Measurements from ENCODE around the gene C3orf49. TPM values are rescaled to one million over a fixed set of nuclear protein-coding genes. Genes with fewer than 3 reads are reported as not detected.
A peak's percentile ranks its signal among the peaks of the same experiment; 100 is the strongest.

C3orf49 gene
- total RNA-seq, 1 donor from 2014 or later, result not detected

- TF ChIP-seq EZH2 (IDR thresholded peaks at IDR 0.05), result no peak
- no peak for TF ChIP-seq EZH2phosphoT487 (IDR thresholded peaks at IDR 0.05)
- no peak for TF ChIP-seq CTCF (IDR thresholded peaks at IDR 0.05)
- peaks cover 33% of the 10 kb centered on the region for H3K4me1 Mint-ChIP-seq
- peak overlapping the region; percentile 4 for H3K27ac Mint-ChIP-seq
- H3K79me2 ChIP-seq (ENCODE audit: low read depth), result no peaks in the 10 kb centered on the region
- no peaks in the 10 kb centered on the region for H4K20me1 ChIP-seq (ENCODE audit: low read depth)
- H3K9me3 ChIP-seq (ENCODE audit: low read depth), result no peaks in the 10 kb centered on the region
- H3K4me1 ChIP-seq, result peaks cover 18% of the 10 kb centered on the region
- H3K9ac ChIP-seq, result no peak overlapping the region
- peaks cover 3% of the 10 kb centered on the region for H3K36me3 Mint-ChIP-seq
- no peaks in the 10 kb centered on the region for H3K36me3 ChIP-seq
- H3K9me3 Mint-ChIP-seq, result no peaks in the 10 kb centered on the region
- H3K4me2 ChIP-seq, result no peak overlapping the region
- DNase-seq (ENCODE audit: low spot score), result no peak
- no peak overlapping the region for H3K4me3 Mint-ChIP-seq
- H3K27ac ChIP-seq, result no peak overlapping the region
- peaks cover 3% of the 10 kb centered on the region for H3K27me3 Mint-ChIP-seq (ENCODE audit: insufficient read depth, low read depth)
- no peak overlapping the region for H3K4me3 ChIP-seq
- no peak overlapping the region for H2AFZ ChIP-seq (replicated peaks)
- H3F3A ChIP-seq (ENCODE audit: low read depth), result no peaks in the 10 kb centered on the region
- no peaks in the 10 kb centered on the region for H3K27me3 ChIP-seq
Measured at GRCh38 chr3:63817225-63817624, 1.9 kb upstream of the C3orf49 start.

- Histone ChIP-seq H3K9me3 (ENCODE audit: low read depth) (no peaks in the 10 kb centered on the region), H4K20me1 (ENCODE audit: low read depth) (no peaks in the 10 kb centered on the region), H3K36me3 (no peaks in the 10 kb centered on the region), H3K27me3 (no peaks in the 10 kb centered on the region), H3K27ac (no peak overlapping the region), H3K4me1 (peaks cover 13% of the 10 kb centered on the region), H3F3A (ENCODE audit: low read depth) (no peaks in the 10 kb centered on the region), H3K79me2 (ENCODE audit: low read depth) (no peaks in the 10 kb centered on the region), H3K9ac (no peak overlapping the region), H3K4me3 (no peak overlapping the region), H3K4me2 (no peak overlapping the region), H2AFZ (replicated peaks) (no peak overlapping the region)
- Mint-ChIP-seq H3K4me1 (peaks cover 27% of the 10 kb centered on the region), H3K4me3 (no peak overlapping the region), H3K9me3 (no peaks in the 10 kb centered on the region), H3K27me3 (ENCODE audit: insufficient read depth, low read depth) (no peaks in the 10 kb centered on the region), H3K27ac (no peak overlapping the region), H3K36me3 (peaks cover 3% of the 10 kb centered on the region)
- TF ChIP-seq EZH2 (IDR thresholded peaks at IDR 0.05) (no peak), CTCF (IDR thresholded peaks at IDR 0.05) (peak; percentile 93)
- peak; percentile 82 for DNase-seq (ENCODE audit: low spot score)
Measured at GRCh38 chr3:63818282-63819150, 583 bp upstream of the C3orf49 start.

- H3K4me2 ChIP-seq, result no peak overlapping the region
- H3K4me3 ChIP-seq, result no peak overlapping the region
- peaks cover 2% of the 10 kb centered on the region for H3K27me3 Mint-ChIP-seq (ENCODE audit: insufficient read depth, low read depth)
- no peak overlapping the region for H3K27ac Mint-ChIP-seq
- no peaks in the 10 kb centered on the region for H3K79me2 ChIP-seq (ENCODE audit: low read depth)
- no peaks in the 10 kb centered on the region for H3K27me3 ChIP-seq
- peaks cover 6% of the 10 kb centered on the region for H3K36me3 Mint-ChIP-seq
- no peaks in the 10 kb centered on the region for H3K36me3 ChIP-seq
- H3K9me3 Mint-ChIP-seq, result no peaks in the 10 kb centered on the region
- no peak overlapping the region for H2AFZ ChIP-seq (replicated peaks)
- no peaks in the 10 kb centered on the region for H3F3A ChIP-seq (ENCODE audit: low read depth)
- no peak overlapping the region for H3K27ac ChIP-seq
- peaks cover 6% of the 10 kb centered on the region for H3K4me1 ChIP-seq
- no peaks in the 10 kb centered on the region for H3K9me3 ChIP-seq (ENCODE audit: low read depth)
- TF ChIP-seq CTCF (IDR thresholded peaks at IDR 0.05) (no peak), EZH2 (IDR thresholded peaks at IDR 0.05) (no peak), EZH2phosphoT487 (IDR thresholded peaks at IDR 0.05) (no peak)
- H3K4me1 Mint-ChIP-seq, result no peaks in the 10 kb centered on the region
- H3K9ac ChIP-seq, result no peak overlapping the region
- DNase-seq (ENCODE audit: low spot score), result no peak
- H4K20me1 ChIP-seq (ENCODE audit: low read depth), result no peaks in the 10 kb centered on the region
- H3K4me3 Mint-ChIP-seq, result no peak overlapping the region
Measured at GRCh38 chr3:63824309-63824708, 5.2 kb downstream of the C3orf49 start.
